Activated naive CD8-positive, alpha-beta T cell treated with anti-CD3 and anti-CD28 coated beads for 36 hours (primary cell): Measurements from ENCODE around the gene KIAA1671. TPM values are rescaled to one million over a fixed set of nuclear protein-coding genes. Genes with fewer than 3 reads are reported as not detected.

Experiments used
- DNase-seq: peaks from one replicate; pipeline ENCODE4 v3.0.0; 2021
- H3K27ac Mint-ChIP-seq: one replicate; pipeline ENCODE4 v1.8.0; 2022; ENCODE audit warnings: mild to moderate bottlenecking, moderate library complexity, mixed read lengths
- H3K27me3 Mint-ChIP-seq: one replicate; pipeline ENCODE4 v1.8.0; 2022; ENCODE audit warnings: mild to moderate bottlenecking, mixed read lengths
- H3K36me3 Mint-ChIP-seq: one replicate; pipeline ENCODE4 v1.8.0; 2021; ENCODE audit warnings: mild to moderate bottlenecking, mixed read lengths
- H3K4me1 Mint-ChIP-seq: one replicate; pipeline ENCODE4 v1.8.0; 2021; ENCODE audit warnings: mixed read lengths
- H3K4me3 Mint-ChIP-seq: one replicate; pipeline ENCODE4 v1.8.0; 2022; ENCODE audit warnings: mild to moderate bottlenecking, moderate library complexity, mixed read lengths
- H3K9me3 Mint-ChIP-seq: one replicate; pipeline ENCODE4 v1.8.0; 2022; ENCODE audit warnings: mixed read lengths
- total RNA-seq, 2 experiments: library from RNA; stranded (reverse); gene quantifications; one replicate each; pipeline ENCODE4 v1.2.3, GENCODE V29; 2021

KIAA1671 gene
- total RNA-seq, 2 experiments from 2014 or later, result 11.0 to 11.3 TPM

DNA sequence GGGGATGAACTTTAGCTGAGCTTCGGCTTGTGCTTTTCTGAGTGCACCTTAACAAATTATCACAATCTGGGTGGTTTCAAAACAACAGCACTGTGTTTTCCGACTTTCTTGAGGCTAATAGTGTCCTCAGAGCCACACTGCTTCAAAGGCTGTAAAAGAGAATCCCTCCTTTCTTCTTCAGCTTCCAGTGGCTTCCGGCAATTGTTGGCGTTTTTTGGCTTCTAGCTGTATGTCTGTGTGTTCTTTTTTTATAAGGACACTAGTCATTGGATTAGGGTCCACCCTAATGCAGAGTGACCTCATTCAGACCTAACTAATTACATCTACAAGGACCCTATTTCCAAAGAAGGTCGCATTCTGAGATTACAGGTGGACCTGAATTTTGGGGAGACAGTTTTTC lies 30.6 kb downstream of the KIAA1671 start:
- Mint-ChIP-seq H3K36me3 (no peaks in the 10 kb centered on the region), H3K4me3 (no peak overlapping the region), H3K27ac (no peak overlapping the region), H3K4me1 (peaks cover 5% of the 10 kb centered on the region), H3K9me3 (no peaks in the 10 kb centered on the region), H3K27me3 (peaks cover 25% of the 10 kb centered on the region)
- DNase-seq, result no peak

DNA sequence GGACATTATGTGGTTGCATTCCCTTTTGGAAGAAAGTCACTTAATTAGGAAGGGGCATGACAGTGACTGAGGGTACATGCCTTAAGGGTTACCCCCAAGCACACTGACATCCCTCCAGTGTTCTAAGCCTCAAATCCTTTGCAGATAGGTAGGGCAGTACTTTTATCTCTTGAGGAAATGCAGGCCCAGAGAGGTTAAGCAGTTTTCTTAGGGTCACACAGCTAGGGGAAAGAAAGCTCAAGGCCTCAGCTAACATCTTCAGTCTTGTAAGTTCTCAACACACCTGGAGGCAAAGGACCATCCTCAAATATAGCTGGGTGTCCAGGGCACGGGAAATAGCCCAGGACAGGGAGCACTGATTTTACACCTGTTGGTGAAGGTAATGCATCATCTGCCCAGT lies 31.6 kb downstream of the KIAA1671 start:
- no peaks in the 10 kb centered on the region for H3K9me3 Mint-ChIP-seq
- no peak overlapping the region for H3K27ac Mint-ChIP-seq
- peaks cover 5% of the 10 kb centered on the region for H3K4me1 Mint-ChIP-seq
- H3K4me3 Mint-ChIP-seq, result no peak overlapping the region
- peaks cover 30% of the 10 kb centered on the region for H3K27me3 Mint-ChIP-seq
- H3K36me3 Mint-ChIP-seq, result no peaks in the 10 kb centered on the region
- no peak for DNase-seq

DNA sequence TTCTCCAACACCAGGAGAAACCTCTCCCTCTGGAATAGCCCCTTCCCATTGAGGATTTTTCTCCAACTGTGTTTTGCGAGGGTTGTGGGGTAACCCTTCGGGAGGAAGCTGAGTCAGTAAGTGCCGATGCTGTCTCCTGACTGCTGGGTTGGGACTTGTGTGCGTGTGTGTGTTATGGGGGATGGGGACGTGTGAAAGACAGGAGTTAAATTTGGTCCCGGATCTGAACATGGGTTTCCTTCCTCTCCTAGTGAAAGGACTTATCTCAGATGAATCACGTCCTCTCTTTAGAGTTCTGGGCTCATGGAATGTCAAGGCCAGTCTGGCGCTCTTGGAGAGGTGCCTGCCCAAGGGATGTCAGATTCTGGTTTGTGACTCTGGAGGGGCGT lies 33.3 kb downstream of the KIAA1671 start:
- H3K27me3 Mint-ChIP-seq, result peaks cover 35% of the 10 kb centered on the region
- no peak overlapping the region for H3K27ac Mint-ChIP-seq
- DNase-seq, result no peak
- no peaks in the 10 kb centered on the region for H3K36me3 Mint-ChIP-seq
- no peak overlapping the region for H3K4me3 Mint-ChIP-seq
- H3K9me3 Mint-ChIP-seq, result no peaks in the 10 kb centered on the region
- H3K4me1 Mint-ChIP-seq, result peaks cover 5% of the 10 kb centered on the region

DNA sequence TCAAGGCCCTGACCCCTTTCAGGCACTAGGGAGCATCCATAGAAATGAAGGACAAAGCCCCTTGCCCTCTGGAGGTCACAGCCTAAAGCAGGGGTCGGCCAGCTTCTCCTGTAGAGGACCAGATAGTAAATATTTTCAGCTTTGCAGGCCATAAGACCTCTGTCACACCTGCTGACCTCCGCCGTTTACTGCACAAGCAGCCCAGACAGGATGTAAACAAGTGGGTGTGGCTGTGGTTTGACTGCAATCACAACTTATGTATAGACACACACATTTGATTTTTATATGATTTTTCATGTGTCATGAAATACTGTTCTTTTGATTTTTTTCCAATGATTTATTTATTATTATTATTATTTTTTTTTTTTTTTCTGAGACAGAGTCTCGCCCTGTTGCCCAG lies 34.3 kb downstream of the KIAA1671 start:
- peaks cover 41% of the 10 kb centered on the region for H3K27me3 Mint-ChIP-seq
- peaks cover 5% of the 10 kb centered on the region for H3K4me1 Mint-ChIP-seq
- DNase-seq, result no peak
- H3K27ac Mint-ChIP-seq, result no peak overlapping the region
- H3K9me3 Mint-ChIP-seq, result no peaks in the 10 kb centered on the region
- H3K36me3 Mint-ChIP-seq, result no peaks in the 10 kb centered on the region
- no peak overlapping the region for H3K4me3 Mint-ChIP-seq

DNA sequence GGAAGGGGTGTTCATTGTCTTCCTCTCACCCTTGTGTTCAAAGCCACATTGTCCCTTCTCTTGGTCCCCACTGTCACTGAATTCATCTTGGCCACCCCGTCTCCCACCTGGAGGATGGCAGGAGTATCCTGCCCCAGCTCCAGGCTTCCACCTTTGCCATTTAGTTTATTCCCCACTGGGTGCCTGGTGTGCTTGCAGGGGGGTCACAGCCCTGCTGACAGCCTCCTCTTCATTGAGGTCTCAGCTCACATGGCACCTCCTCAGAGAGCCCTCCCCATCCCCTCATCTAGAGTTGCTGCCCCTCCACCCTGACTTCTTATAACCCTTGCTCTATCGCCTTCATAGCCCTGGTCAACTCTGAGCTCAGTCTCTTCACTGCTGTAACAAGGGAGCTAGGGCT lies 36.6 kb downstream of the KIAA1671 start:
- peaks cover 15% of the 10 kb centered on the region for H3K4me1 Mint-ChIP-seq
- H3K9me3 Mint-ChIP-seq, result no peaks in the 10 kb centered on the region
- no peak overlapping the region for H3K4me3 Mint-ChIP-seq
- no peak overlapping the region for H3K27ac Mint-ChIP-seq
- no peak for DNase-seq
- H3K36me3 Mint-ChIP-seq, result no peaks in the 10 kb centered on the region
- peaks cover 48% of the 10 kb centered on the region for H3K27me3 Mint-ChIP-seq

DNA sequence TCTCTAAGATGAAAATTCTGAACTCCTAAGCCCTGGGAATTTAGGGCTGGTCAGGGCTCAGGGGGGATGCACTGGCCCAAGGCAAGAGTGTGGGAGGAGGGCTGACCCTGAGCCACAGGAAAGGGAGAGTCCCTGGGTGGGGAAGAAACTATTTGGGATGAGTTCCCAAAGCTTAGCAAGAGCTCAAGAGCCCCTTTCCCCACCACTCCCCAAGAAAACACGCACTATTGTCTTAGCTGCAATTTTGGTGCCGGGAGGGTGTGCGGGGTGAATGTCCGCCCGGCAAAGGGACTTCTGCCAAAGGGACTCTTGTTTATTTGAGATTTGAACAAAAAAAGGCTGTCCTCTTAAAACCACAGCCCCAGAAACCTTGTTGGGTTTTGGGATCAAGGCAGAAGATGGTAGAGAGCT lies 37.0 kb downstream of the KIAA1671 start:
- H3K27me3 Mint-ChIP-seq, result peaks cover 44% of the 10 kb centered on the region
- H3K36me3 Mint-ChIP-seq, result no peaks in the 10 kb centered on the region
- no peaks in the 10 kb centered on the region for H3K9me3 Mint-ChIP-seq
- peaks cover 18% of the 10 kb centered on the region for H3K4me1 Mint-ChIP-seq
- no peak overlapping the region for H3K27ac Mint-ChIP-seq
- no peak for DNase-seq
- H3K4me3 Mint-ChIP-seq, result no peak overlapping the region

DNA sequence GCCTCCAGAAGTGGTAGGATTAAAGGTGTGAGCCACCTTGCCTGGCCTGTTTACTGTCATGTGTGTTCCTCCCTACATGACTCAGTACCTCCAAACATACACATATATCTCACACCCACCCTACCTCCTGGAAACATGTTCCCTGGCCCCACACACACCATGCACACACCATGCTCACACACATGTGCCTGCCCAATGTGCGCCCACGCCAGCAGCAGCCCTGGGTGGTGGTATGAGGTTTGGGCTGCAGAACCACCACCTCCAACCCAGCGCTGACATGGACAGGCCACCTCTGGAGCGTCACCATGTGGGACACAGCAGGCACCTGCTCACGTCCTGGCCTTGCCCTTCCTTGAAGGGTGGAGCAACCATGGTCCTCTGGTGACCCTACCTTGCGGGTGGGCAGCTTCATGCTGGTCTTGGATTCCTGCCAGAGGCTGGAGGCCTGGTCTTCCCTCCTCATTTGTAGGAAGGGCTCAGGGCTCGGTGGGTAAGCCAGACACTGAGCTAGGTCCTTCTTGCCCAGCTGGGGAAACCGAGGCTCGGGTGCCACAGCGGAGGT lies 37.9 kb downstream of the KIAA1671 start:
- Mint-ChIP-seq H3K4me3 (no peak overlapping the region), H3K36me3 (no peaks in the 10 kb centered on the region), H3K27ac (no peak overlapping the region), H3K27me3 (peaks cover 43% of the 10 kb centered on the region), H3K9me3 (no peaks in the 10 kb centered on the region), H3K4me1 (peaks cover 18% of the 10 kb centered on the region)
- no peak for DNase-seq

DNA sequence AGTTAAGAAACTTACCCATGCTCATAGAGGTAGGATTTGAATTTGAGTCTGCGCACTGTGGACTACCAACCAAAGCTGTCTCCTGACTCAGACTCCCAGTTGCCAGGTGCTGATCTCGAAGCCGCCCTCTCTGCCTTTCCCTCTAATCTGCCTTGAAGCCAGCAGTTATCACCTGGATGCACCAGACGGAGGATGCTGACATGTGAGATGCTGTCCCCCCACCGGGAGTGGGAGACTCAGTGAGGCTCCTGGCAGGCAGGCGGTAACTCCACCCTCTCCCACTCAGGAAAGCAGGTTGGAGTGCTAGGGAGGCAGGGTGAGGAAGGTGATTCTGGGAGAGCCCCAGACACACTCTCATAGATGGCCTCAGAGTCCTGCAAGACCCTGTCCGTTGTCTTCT lies 40.4 kb downstream of the KIAA1671 start:
- Mint-ChIP-seq H3K4me1 (peaks cover 14% of the 10 kb centered on the region), H3K36me3 (no peaks in the 10 kb centered on the region), H3K9me3 (no peaks in the 10 kb centered on the region), H3K4me3 (no peak overlapping the region), H3K27me3 (peaks cover 36% of the 10 kb centered on the region), H3K27ac (no peak overlapping the region)
- no peak for DNase-seq

DNA sequence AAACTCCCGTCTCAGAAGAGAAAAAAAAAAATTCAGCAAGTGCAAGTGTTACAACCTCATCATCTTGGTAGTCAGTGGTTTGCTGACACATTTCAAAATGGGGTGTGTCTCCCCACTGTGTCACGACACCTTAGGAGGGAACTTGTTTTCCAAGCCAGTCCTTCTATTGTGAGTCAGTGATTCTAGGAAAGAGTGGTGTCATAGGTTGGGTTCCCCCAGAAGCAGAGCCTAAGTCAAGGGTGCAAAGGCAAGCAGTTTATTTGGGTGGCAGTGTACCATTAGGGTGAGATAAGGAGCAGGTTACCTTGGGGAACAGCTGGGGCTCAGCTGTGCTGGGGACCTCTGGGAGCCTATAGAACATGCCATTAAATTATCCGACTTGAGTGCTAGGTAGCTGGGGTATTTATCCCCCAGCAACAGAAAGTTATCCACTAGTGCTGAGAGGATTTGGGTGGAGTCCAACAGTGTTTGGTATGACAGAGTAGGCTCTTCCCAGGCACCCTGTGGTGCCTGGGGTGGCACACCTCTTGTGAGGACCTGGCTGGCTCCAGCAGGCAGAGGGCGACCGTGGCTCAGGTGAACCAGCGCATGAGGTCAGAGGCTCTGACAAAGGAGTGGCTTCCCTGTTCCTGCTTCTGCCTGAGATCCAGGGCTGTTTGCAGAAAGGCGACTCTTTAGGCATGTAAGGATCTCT lies 41.7 kb downstream of the KIAA1671 start:
- Mint-ChIP-seq H3K9me3 (no peaks in the 10 kb centered on the region), H3K36me3 (no peaks in the 10 kb centered on the region), H3K4me3 (no peak overlapping the region), H3K4me1 (peaks cover 14% of the 10 kb centered on the region), H3K27me3 (peaks cover 30% of the 10 kb centered on the region), H3K27ac (peak overlapping the region; percentile 48)
- DNase-seq, result peak; percentile 47

DNA sequence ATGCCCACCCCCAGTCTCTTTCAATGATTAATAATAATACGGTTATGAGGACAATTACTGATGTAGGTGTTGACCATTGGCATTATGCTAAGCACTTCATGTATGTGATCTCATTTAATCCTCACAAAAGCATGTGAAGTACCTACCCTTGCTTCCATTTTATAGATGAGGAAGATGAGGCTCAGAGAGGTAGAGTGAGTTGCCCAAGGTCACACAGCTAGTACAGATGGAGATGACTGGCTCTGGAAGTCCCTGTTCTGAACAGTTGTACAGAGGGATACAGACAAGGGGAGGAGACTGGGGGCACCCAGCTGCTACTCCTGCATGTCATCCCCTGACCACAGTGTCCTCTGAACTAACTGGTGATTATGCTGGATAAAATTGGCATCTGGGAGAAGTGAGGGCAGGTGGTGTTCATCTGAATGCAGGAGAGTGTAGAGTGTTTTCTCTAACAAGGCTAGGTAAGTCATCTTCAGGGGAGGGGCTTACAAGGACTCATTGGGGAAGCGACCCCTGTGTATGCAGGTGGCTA lies 43.2 kb downstream of the KIAA1671 start:
- H3K4me3 Mint-ChIP-seq, result no peak overlapping the region
- H3K4me1 Mint-ChIP-seq, result peaks cover 14% of the 10 kb centered on the region
- no peak for DNase-seq
- peaks cover 21% of the 10 kb centered on the region for H3K27me3 Mint-ChIP-seq
- H3K27ac Mint-ChIP-seq, result no peak overlapping the region
- no peaks in the 10 kb centered on the region for H3K36me3 Mint-ChIP-seq
- no peaks in the 10 kb centered on the region for H3K9me3 Mint-ChIP-seq

DNA sequence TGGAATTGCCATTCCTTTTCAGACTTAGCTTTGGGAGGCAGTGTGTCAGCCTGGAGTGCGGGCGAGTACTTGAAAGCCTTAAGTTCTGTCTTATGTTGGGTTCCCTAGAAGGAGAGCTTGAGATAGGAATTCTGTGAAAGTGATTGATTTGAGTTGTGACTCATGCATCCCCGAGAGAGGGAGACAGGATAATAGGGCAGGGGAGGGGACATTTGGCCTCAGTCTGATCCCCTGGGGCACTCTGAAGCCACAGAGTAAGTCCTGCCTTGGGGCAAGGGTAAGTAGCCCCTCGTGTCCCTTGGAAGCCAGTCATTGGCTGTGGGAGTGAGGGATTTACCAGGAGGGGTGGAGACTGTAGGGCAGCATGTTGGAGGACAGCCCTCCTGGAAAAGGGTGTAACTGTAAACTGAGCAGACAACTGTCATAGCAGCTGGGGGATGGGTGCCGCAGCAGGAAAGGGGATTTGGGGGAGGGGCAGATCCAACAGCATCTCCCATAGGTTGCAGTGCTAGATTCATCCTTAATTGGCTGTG lies 44.0 kb downstream of the KIAA1671 start:
- no peaks in the 10 kb centered on the region for H3K36me3 Mint-ChIP-seq
- peaks cover 17% of the 10 kb centered on the region for H3K27me3 Mint-ChIP-seq
- H3K9me3 Mint-ChIP-seq, result no peaks in the 10 kb centered on the region
- H3K4me3 Mint-ChIP-seq, result no peak overlapping the region
- no peak for DNase-seq
- no peak overlapping the region for H3K27ac Mint-ChIP-seq
- peaks cover 14% of the 10 kb centered on the region for H3K4me1 Mint-ChIP-seq

DNA sequence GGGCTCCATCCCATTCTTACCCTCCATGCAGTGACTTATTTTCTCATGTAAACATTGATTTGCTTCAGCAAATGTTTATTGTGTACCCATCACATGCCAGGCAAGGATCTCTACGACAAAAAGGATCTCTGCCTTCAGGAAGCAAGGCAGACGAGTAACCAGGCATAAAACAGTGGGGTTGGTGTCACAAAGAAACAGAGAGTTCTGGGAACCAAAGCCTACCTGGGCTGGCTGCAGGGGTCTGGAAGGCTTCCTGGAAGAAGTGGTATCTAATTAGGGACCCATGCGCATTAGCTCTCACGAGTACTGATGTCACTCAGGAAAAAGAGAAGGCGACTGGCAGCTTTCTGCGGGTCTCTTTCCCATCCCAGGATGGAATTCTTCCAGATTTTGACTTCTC lies 44.5 kb downstream of the KIAA1671 start:
- no peak for DNase-seq
- Mint-ChIP-seq H3K36me3 (no peaks in the 10 kb centered on the region), H3K27me3 (peaks cover 14% of the 10 kb centered on the region), H3K27ac (no peak overlapping the region), H3K4me3 (no peak overlapping the region), H3K4me1 (peaks cover 14% of the 10 kb centered on the region), H3K9me3 (peaks cover under 1% of the 10 kb centered on the region)

DNA sequence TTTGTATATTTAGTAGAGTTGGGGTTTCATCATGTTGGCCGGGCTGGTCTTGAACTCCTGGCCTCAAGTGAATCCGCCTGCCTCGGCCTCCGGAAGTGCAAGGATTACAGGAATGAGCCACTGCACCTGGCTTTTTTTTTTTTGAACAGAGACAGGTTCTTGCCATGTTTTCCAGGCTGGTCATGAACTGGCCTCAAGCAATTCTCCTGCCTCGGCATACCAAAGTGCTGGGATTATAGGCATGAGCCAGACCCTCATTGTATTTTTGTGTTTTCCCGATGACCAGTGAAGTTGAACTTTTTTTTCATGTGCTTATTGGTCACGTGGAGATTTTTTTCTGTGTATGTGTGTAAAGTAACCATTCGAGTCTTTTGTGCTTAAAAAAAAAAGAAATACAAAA lies 48.2 kb downstream of the KIAA1671 start:
- DNase-seq, result no peak
- Mint-ChIP-seq H3K27me3 (peaks cover 5% of the 10 kb centered on the region), H3K27ac (no peak overlapping the region), H3K4me1 (peaks cover 3% of the 10 kb centered on the region), H3K4me3 (no peak overlapping the region), H3K9me3 (peaks cover 2% of the 10 kb centered on the region), H3K36me3 (no peaks in the 10 kb centered on the region)

DNA sequence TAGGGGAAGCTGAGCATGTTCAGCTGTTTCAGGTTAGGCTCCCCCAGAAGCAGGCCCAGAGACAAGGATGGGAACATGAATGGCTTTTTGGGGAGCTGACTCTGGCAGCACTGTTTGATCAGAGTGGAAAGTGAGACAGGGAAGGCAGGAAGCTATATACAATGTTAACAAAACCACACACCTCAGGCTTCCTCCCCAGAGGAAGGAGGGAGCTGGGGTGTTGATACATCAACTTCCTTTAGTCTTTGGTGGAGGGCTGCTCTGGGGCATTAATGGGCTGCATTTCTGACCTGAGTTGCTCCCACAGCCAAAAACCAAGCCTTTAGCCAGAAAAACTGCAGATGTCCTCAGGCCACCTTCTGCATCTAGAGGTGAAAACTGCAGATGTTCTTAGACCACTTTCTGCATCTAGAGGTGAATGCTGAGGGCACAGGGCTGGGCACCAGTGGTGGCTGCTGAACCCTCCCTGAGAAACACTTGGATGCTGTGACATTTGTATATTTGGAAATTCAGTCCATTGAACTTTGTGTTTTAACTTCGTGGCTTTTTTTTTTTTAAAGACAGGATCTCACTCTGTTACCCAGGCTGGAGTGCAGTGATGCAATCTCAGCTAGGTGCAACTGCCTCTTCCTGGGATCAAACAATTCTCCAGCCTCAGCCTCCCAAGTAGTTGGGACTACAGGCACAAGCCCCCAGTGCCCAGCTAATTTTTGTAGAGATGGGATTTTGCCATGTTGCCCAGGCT lies 49.9 kb downstream of the KIAA1671 start:
- H3K9me3 Mint-ChIP-seq, result peaks cover 2% of the 10 kb centered on the region

DNA sequence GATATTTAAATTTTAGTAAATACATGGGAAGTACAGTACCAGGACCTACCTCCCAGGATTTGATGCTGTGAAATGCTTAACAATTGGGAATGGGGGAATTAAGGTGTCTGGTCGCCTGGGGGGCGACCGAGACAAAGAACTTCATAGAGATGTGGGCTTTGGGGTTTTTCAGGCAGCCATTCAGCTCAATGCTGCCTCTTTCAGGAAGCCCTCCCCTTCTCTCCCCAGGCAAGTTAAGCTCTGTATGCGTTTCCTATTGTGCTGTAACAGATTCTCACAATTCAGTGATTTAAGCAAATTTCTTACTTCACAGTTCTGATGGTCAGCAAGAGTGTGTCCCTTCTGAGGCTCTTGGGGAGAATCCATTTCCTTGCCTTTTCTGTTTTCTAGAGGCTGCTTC lies 53.8 kb downstream of the KIAA1671 start:
- Mint-ChIP-seq H3K4me1 (peaks cover 3% of the 10 kb centered on the region), H3K27ac (no peak overlapping the region), H3K4me3 (no peak overlapping the region), H3K36me3 (no peaks in the 10 kb centered on the region), H3K27me3 (no peaks in the 10 kb centered on the region), H3K9me3 (peaks cover 2% of the 10 kb centered on the region)
- DNase-seq, result no peak

More for the DNA sequence above, 49.9 kb downstream of the KIAA1671 start:
- H3K27me3 Mint-ChIP-seq, result no peaks in the 10 kb centered on the region
- no peak overlapping the region for H3K27ac Mint-ChIP-seq
- H3K4me3 Mint-ChIP-seq, result no peak overlapping the region
- peaks cover 3% of the 10 kb centered on the region for H3K4me1 Mint-ChIP-seq
- H3K36me3 Mint-ChIP-seq, result no peaks in the 10 kb centered on the region
- no peak for DNase-seq
